T-helper 22 cell (primary cell): ENCODE data around the gene VANGL1.

Experiments
- DNase-seq: peaks from one replicate; pipeline ENCODE4 v3.0.0-alpha.2; 2020; ENCODE audit warnings: low read depth

Gene VANGL1

DNA sequence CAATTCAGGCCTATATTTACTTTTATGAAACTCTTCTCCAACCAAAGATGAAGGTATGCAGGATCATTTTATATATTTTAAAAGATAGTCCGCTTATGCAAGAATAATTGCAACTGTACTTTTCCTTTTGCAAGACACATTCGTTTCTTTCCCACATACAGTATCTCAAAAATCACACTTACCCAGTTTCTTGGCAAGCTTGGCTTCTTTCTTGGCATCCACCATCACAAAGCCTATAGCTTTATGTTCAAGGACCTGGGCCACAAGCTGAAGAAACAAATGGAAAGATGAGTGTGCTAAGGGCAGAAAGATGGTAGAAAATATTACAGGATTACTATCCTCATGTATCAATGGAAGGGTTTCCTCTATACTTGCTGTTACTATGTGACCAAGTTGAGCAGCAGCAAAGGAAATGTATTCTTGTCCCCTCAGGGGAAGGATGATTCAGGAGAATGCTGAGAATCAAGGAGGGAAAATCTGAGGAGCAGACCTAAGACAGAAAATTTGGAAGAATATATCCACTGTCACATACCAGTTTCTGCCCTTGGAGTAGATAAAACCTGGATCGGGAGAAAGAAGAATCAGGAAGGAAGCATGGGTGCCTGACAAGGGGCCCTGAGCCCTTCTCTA, 103.0 kb downstream of the VANGL1 start:
- no peak for DNase-seq

DNA sequence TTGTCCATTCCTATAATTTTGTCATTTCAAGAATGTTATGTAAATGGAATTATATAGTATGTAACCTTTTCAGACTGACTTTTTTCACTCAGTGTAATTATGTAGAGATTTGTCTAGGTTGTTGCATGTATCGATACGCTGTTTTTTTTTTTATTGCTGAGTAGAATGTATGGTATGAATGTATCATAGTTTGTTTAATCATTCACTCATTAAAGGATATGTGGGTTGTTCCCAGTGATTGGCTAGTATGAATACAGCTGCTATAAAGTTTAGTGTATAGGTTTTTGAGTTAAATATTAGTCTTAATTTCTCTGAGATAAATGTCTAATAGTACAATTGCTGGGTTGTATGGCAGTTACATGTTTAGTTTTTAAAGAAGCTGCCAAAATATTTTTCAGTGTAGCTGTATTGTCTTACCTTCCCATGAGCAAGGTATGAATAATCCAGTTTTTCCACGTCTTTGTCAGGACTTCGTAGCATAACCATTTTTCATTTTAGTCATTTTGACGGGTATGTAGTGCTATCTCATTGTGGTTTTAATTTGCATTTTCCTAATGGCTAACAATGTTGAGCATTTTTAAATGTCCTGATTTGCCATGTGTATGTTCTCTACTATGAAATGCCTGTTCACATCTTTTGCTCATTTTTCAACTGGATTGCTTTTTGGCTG, 104.4 kb downstream of the VANGL1 start:
- no peak for DNase-seq
